ENCODE data around the gene ACTL6B. TPM values are rescaled to one million over a fixed set of nuclear protein-coding genes. Genes with fewer than 3 reads are reported as not detected.

ACTL6B gene
- polyA plus RNA-seq, 1 donor from 2014 or later = 339 TPM

DNA sequence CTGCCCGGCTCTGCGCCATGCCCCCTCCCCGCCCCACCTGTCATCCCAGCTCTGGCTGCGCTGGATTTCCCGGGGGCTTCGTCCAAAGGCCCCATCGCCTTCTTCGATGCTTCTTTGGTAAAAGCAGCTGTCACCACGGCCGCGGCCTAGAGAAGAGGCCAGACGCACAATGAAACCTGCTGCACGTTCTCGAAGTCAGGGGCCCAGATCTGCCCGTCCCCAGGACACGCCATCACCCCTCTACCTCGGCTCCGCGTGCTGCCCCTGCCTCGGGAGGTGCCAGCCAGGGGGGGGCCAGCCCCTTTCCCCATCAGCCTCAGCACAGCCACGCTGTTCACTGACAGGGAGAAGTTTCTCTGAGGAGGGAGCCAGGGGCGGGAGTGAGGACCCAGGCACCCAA, 31.0 kb upstream of the ACTL6B start:
- TF ChIP-seq TAF1 (IDR thresholded peaks at IDR 0.05; ENCODE audit: low read depth) (no peak), EZH2 (IDR thresholded peaks at IDR 0.05; ENCODE audit: borderline replicate concordance, insufficient read depth, low read length, poor library complexity, severe bottlenecking) (no peak), SMC3 (conservative IDR thresholded peaks at IDR 0.05; ENCODE audit: poor library complexity) (no peak), RAD21 (conservative IDR thresholded peaks at IDR 0.05) (no peak), POLR2AphosphoS5 (IDR thresholded peaks at IDR 0.05) (no peak), EP300 (conservative IDR thresholded peaks at IDR 0.05; ENCODE audit: poor library complexity, severe bottlenecking) (no peak), MXI1 (conservative IDR thresholded peaks at IDR 0.05; ENCODE audit: poor library complexity, severe bottlenecking) (no peak)
- TF ChIP-seq, protein P1, sequence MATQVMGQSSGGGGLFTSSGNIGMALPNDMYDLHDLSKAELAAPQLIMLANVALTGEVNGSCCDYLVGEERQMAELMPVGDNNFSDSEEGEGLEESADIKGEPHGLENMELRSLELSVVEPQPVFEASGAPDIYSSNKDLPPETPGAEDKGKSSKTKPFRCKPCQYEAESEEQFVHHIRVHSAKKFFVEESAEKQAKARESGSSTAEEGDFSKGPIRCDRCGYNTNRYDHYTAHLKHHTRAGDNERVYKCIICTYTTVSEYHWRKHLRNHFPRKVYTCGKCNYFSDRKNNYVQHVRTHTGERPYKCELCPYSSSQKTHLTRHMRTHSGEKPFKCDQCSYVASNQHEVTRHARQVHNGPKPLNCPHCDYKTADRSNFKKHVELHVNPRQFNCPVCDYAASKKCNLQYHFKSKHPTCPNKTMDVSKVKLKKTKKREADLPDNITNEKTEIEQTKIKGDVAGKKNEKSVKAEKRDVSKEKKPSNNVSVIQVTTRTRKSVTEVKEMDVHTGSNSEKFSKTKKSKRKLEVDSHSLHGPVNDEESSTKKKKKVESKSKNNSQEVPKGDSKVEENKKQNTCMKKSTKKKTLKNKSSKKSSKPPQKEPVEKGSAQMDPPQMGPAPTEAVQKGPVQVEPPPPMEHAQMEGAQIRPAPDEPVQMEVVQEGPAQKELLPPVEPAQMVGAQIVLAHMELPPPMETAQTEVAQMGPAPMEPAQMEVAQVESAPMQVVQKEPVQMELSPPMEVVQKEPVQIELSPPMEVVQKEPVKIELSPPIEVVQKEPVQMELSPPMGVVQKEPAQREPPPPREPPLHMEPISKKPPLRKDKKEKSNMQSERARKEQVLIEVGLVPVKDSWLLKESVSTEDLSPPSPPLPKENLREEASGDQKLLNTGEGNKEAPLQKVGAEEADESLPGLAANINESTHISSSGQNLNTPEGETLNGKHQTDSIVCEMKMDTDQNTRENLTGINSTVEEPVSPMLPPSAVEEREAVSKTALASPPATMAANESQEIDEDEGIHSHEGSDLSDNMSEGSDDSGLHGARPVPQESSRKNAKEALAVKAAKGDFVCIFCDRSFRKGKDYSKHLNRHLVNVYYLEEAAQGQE (IDR thresholded peaks at IDR 0.05; ENCODE audit: borderline replicate concordance) = no peak
- TF ChIP-seq, protein P2, sequence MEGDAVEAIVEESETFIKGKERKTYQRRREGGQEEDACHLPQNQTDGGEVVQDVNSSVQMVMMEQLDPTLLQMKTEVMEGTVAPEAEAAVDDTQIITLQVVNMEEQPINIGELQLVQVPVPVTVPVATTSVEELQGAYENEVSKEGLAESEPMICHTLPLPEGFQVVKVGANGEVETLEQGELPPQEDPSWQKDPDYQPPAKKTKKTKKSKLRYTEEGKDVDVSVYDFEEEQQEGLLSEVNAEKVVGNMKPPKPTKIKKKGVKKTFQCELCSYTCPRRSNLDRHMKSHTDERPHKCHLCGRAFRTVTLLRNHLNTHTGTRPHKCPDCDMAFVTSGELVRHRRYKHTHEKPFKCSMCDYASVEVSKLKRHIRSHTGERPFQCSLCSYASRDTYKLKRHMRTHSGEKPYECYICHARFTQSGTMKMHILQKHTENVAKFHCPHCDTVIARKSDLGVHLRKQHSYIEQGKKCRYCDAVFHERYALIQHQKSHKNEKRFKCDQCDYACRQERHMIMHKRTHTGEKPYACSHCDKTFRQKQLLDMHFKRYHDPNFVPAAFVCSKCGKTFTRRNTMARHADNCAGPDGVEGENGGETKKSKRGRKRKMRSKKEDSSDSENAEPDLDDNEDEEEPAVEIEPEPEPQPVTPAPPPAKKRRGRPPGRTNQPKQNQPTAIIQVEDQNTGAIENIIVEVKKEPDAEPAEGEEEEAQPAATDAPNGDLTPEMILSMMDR (IDR thresholded peaks at IDR 0.05; ENCODE audit: poor library complexity, severe bottlenecking) = no peak
- H4K20me1 ChIP-seq (ENCODE audit: insufficient read depth) = peaks cover 16% of the 10 kb centered on the region

DNA sequence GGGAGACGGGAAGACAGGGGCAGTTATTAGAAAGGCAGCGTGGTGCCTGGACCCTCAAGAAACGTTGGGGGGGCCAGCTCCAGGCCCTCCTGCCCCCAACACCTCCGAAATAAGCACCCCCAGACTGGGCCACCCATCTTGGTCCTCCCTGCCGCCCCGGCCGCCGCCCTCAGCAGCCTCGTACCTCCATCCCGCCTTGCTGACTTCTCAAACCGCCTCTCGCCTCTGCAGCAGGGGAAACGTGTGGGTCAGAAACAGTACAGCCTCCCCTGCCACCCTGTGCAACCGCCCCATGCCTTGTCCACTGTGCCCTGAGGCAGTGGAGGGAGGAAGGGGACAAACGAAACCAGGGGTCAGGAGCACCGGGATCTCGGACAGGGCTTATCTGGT, 30.6 kb upstream of the ACTL6B start:
- H3F3A ChIP-seq (ENCODE audit: insufficient read depth, low read length, poor library complexity, severe bottlenecking) = no peaks in the 10 kb centered on the region
- H3K27ac ChIP-seq (ENCODE audit: low read length) = no peak overlapping the region
- TF ChIP-seq EZH2 (IDR thresholded peaks at IDR 0.05; ENCODE audit: borderline replicate concordance, insufficient read depth, low read length, poor library complexity, severe bottlenecking) = no peak
- TF ChIP-seq MXI1 (conservative IDR thresholded peaks at IDR 0.05; ENCODE audit: poor library complexity, severe bottlenecking) = no peak
- TF ChIP-seq SMC3 (conservative IDR thresholded peaks at IDR 0.05; ENCODE audit: poor library complexity) = no peak
- no peak for TF ChIP-seq POLR2AphosphoS5 (IDR thresholded peaks at IDR 0.05)
- no peak for TF ChIP-seq RAD21 (conservative IDR thresholded peaks at IDR 0.05)
- H3K79me2 ChIP-seq (replicated peaks; ENCODE audit: insufficient read depth, low read length) = peaks cover 32% of the 10 kb centered on the region
- H4K20me1 ChIP-seq (ENCODE audit: insufficient read depth) = peaks cover 16% of the 10 kb centered on the region
- H3K4me3 ChIP-seq (ENCODE audit: low read length) = no peak overlapping the region
- H2AFZ ChIP-seq (ENCODE audit: low read depth, low read length) = no peak overlapping the region
- H3K27me3 ChIP-seq (ENCODE audit: insufficient read depth, low read depth, low read length) = no peaks in the 10 kb centered on the region
- no peaks in the 10 kb centered on the region for H3K36me3 ChIP-seq (ENCODE audit: insufficient read depth, low read length)
- H3K9ac ChIP-seq (ENCODE audit: low read length) = no peak overlapping the region
- H3K9me3 ChIP-seq (ENCODE audit: low read length) = no peaks in the 10 kb centered on the region
- no peak overlapping the region for H3K4me2 ChIP-seq (ENCODE audit: low read length)
- no peaks in the 10 kb centered on the region for H3K9me2 ChIP-seq (ENCODE audit: insufficient read depth, low read length)

More for the DNA sequence above, 31.0 kb upstream of the ACTL6B start:
- H3K4me2 ChIP-seq (ENCODE audit: low read length) = no peak overlapping the region
- no peaks in the 10 kb centered on the region for H3F3A ChIP-seq (ENCODE audit: insufficient read depth, low read length, poor library complexity, severe bottlenecking)
- no peak overlapping the region for H2AFZ ChIP-seq (ENCODE audit: low read depth, low read length)
- H3K36me3 ChIP-seq (ENCODE audit: insufficient read depth, low read length) = no peaks in the 10 kb centered on the region
- no peak overlapping the region for H3K27ac ChIP-seq (ENCODE audit: low read length)
- H3K9me3 ChIP-seq (ENCODE audit: low read length) = no peaks in the 10 kb centered on the region
- H3K79me2 ChIP-seq (replicated peaks; ENCODE audit: insufficient read depth, low read length) = peaks cover 36% of the 10 kb centered on the region
- no peak overlapping the region for H3K4me3 ChIP-seq (ENCODE audit: low read length)
- H3K9ac ChIP-seq (ENCODE audit: low read length) = no peak overlapping the region
- H3K9me2 ChIP-seq (ENCODE audit: insufficient read depth, low read length) = no peaks in the 10 kb centered on the region
- no peaks in the 10 kb centered on the region for H3K27me3 ChIP-seq (ENCODE audit: insufficient read depth, low read depth, low read length)

Measured in neural cell (in vitro differentiated cells).